ENCODE measurements around the gene TMC4.
"Not testable (repeated sequence)": the region's sequence is repeated elsewhere in the genome, so short reads cannot be mapped to it uniquely, and the experiment has no call there.

TMC4 gene

DNA sequence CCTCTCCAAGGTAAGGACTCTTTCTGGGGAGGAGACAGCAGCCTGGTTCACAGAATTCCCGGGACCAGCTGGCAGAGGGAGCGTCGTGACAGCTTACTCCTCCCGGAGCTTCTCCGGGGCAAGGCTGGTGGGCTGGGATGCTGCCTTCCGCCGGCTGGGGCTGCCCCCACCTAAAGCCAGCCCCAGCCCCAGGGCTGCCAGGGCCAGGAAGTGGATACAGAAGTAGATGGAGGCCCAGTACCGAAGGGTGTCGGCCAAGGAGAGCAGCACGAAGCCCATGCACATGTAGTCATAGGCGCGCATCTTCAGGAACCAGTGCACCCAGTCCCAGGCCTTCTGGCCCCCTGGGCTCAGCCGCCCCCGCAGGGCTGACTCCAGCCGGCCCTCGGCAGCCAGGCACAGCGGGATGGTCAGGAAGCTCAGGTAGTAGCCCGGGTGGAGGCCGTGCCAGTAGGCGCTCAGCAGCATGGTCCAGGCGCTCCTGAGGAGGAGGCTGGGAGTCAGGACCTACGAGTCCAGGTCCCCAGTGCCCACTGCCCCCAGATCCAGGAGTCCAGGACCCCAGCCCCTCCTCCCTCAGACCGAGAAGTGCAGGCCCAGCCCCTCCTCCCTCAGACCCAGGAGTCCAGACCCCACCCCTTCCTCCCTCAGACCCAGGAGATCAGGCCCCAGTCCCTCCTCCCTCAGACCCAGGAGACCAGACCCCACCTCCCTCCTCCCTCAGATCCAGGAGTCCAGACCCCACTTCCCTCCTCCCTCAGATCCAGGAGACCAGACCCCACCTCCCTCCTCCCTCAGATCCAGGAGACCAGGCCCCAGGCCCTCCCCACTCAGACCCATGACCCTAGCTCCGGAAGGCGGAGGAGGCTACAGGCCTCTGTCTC, 1.2 kb upstream of the TMC4 start:
- DNase-seq = no peak

DNA sequence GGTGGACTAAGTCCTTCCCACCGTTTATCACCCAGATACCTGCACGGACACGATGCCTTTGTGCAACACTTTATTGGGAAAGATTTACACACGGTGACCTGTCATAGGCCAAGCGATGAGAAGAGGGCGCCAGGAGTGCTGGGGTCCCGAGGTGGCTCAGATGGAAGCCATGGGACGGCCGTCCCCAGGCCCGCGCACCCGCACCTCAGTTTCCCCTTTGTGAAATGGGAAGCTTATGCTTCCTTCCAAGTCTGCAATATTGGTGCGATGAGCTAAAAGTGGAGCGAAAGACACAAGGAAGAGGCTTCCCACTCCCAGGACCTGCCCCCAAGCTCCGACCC, 369 bp upstream of the TMC4 start:
- DNase-seq = no peak

DNA sequence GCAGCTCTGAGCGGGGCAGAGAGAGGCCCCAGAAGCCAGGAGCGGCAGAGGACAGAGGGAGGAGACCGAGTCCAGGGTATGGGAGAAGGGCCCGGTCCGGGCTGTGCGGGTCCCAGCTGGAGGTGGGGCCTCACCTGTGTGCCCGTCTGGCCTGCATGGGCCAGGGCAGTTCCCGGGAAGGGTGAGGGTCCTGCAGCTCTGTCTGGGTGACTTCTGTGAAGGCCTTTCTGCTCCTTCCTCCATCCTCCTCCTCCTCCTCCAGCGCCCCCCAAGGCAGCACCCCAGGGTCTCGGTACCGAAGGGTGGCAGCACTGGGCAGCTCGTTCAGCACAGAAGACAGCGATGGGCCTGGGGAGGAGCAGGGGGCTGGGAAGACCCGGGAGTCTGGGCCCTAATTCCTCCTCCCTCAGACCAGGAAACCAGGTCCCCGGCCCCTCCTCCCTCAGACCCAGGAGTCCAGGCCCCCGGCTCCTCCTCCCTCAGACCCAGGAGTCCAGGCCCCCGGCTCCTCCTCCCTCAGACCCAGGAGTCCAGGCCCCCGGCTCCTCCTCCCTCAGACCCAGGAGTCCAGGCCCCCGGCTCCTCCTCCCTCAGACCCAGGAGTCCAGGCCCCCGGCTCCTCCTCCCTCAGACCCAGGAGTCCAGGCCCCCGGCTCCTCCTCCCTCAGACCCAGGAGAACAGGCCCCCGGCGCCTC, 1.1 kb downstream of the TMC4 start:
- not testable (repeated sequence) for DNase-seq

DNA sequence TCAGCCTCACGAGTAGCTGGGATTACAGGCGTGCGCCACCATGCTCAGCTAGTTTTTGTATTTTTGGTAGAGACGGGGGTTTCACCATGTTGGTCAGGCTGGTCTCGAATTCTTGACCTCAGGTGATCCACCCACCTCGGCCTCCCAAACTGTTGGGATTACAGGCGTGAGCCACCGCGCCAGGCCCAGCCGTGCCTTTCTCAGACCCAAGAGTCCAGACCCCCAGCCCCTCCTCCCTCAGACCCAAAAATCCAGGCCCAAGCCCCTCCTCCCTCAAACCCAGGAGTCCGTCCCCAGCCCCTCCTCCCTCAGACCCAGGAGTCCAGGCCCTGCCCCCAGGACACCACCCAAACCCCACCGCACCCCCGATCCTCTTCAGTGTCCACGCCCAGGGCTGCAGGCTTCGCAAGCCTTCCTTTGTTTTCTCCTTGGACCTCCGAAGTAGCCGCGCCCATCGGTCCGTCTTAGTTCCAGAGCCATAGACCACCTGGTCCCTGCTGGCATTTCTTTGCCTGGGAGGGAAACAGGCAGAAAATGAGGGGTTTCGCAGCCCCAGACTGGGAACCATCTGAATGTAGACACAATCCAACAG, 3.7 kb downstream of the TMC4 start:
- DNase-seq = no peak

DNA sequence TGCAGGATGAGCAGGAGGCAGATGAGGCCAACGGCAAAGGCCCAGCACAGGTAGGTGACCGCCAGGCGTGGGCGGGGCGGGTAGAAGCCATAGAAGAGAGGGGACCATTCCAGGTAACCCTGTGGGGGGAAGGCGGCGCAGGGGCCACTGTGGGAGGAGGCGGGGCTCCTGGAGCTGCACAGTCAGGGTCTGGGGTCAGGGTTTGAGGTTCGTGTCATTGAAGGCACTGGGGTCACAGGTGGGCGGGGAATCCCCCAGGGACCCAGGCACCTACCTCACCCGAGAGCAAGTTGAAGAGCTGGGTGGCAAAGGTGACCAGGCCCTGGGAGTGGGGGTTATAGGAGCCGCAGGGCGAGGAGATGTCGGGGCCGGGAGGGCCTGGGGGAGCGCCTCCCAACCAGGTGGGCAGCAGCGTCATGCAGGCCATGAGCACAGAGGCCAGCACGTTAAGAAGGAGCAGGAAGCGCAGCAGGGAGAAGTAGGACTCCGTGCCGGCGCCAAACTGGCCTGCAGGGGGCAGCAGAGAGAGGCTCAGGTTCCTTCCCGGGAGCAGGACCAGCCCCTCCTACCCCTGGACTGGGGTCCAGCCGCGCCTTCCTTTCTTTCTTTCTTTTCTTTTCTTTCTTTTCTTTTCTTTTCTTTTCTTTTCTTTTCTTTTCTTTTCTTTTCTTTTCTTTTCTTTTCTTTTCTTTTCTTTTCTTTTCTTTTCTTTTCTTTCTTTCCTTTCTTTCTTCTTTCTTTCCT, 4.6 kb downstream of the TMC4 start:
- DNase-seq = peak; percentile 58

DNA sequence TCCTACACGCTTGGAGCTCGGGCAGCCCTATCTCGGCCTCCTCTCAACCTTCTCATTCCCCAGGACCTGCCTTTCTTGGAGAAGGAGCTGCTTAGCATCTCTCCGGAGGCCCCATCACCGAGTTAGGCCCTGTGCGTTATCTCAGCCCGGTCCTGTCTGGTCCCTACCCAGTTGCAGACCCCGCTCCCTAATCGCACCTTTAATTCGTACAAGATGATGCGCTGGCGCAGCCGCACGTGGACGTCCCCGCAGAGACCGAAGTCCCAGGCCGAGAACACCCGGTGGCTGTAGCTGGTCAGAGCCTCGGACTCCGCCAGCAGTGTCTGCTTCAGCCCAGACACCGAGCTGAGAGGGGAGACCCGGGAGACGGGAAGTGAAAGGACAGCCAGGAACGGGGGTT, 7.7 kb downstream of the TMC4 start:
- DNase-seq = no peak

DNA sequence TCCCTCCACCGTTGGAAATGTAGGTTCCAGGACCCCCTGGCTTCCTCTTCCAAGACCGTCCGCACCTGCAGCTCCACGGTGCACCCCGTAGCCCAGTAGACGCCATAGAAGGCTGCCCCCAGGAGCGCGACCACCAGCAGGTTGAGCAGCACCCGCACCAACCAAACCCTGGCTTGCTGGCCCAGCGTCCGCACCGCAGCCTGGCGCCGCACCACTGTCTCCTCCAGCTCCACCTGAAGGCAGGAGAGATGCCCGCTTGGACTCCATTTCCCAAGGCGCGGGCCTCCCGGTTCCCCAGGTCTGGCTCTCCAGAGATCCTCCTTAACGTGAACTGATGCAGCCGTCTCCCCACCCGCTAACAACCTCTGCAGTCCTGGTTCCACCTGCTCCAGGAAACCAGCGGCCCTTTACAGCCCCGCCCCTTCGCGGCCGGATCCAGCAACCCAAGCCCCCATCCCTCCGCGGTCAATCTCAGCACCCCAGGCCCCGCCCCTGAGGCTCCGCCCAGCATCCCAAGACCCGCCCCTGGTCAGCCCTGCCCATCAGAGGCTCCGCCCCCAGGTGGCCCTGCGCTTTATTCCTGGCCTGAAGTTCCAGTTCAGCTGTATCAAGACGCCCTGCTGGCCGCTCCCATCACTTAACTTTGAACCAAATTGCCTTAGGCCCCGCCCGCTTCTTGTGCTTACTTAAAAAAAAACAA, 8.4 kb downstream of the TMC4 start:
- no peak for DNase-seq

DNA sequence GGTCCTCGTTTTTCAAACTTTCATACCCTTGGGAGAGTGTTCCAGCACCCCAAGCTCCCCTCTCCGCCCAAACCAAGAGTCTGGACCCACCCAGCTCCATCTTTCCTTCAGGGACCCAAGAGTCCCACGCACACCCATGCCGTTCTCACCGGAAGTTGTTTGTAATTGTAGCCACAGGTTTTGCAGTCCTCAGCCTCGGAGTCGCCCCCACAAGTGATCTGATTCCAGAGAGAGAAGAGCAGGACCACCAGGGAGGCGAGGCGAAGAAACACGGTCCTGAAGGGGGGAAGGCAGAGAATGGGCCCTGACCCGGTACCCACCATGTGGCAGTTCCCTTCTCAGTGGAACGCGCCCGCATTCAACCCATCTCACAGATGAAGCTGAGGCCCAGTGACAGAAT, 10.1 kb downstream of the TMC4 start:
- no peak for DNase-seq

DNA sequence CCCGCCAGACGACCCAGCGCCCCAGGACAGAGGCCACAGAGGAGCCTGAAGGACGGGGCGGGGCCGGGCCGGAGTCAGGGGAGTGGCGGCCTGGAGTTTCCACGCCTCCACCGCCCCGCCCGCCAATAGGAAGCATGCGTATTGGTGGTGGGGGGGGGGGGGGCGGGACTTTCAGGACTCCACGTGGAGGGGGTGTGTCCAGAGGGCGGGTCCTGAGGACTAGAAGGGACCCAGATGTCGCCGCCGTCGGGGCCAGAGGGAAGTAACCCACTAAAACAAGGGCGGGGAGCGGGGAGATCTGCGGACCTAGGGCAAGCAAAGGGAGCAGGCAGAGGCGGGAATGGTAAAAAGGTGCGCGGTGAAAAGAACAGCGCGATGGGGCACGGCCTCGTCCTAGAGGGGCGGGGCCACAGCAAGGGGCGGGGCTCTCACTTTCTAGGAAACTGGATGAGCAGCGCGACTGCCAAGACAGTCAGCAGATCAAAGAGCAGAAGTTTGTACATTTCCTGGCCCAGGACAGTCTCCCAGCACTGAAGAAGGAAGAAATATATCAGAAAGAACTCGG, 10.6 kb downstream of the TMC4 start:
- peak; percentile 43 for DNase-seq

DNA sequence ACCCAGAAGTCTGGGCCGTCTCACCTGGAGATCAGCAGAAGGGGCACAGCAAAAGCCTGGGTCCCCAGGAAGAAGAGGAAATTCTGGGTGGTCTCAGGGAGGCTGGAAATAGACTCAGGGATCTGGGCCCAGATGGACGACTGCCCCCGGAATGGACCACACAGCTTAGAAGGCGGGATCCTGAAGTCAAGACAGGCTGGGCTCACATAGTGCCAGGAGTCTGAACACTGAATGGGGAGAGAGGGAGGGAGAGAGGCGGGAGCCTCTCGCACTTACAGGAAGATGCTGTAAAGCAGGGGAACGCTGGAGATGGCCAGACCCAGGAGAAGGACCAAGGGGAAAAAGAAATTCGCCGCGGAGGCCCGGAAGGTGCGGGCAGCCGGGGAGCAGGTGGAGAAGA, 12.1 kb downstream of the TMC4 start:
- DNase-seq = no peak

DNA sequence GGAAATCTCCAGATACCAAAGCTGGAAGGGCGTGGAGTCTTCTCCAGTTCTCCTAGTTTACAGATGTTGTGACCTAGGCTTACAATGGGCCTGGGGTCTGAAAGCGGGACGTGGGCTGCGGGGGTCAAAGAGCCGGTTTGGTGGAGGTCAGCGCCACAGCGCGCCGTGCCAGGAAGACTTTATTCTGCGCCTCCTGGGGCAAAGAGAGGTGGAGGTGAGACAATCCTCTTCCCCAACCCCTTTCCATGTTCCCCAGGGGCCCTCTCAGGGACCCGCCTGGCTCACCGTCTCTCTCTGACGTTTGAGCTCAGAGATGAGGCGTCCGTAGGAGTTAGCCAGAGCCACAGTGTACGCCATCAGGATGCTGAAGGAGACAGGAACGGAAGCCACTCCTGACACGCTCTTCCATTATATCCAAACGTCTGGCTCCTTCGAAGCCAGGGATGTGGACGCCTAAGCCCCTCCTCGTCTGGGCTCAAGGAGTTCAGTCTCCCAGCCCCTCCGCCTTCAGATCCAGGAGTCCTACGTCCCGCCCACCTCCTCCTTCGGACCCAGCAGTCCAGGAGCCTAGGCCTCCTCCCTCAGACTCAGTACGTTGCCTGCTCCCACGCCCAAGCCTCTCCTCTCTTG, 12.7 kb downstream of the TMC4 start:
- no peak for DNase-seq

DNA sequence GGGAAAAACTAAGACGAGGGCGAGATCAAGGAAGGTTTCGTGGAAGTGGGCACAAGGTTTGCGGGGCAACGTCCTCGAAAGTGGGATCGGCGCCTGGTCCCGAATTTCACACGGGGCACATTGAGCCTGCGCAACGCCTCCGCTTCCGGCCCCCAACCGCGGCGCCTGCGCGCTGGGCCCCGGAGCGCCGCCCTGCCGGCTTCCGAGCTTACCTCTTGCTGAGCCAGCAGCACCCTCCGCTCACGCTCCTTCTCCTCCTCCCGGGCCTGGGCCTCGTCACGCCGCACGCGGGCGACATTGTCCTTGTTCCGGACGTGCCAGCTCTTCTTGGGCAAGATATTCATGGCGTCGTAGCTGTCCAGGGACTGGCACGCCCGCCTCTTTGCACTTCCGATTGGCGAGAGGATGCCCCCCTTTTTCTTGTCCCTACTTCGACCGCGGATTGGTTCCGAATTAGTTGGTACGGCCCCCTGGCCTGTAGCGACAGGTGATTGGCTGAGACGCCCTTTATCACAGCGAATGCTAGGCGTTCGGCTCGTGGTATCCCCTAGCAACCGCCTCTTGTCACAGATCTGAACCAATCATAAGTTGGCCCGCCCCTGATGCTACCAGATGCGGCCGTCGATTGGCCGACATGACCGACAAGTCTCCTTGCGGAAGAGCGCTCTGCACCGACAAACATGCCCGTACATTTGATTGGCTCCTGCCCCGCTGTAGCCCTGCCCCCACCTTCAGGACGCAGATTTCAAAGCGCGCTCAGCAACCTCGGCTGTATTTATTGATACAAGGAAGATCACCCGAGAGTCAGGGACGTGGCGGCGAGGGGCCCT, 13.4 kb downstream of the TMC4 start, which contains the start of gene LENG1:
LENG1 (minus strand) TSS at position 370 of the 830 bp plus-strand sequence; CDS start at position 344, 26 bp downstream.
- DNase-seq = peak; percentile 99

DNA sequence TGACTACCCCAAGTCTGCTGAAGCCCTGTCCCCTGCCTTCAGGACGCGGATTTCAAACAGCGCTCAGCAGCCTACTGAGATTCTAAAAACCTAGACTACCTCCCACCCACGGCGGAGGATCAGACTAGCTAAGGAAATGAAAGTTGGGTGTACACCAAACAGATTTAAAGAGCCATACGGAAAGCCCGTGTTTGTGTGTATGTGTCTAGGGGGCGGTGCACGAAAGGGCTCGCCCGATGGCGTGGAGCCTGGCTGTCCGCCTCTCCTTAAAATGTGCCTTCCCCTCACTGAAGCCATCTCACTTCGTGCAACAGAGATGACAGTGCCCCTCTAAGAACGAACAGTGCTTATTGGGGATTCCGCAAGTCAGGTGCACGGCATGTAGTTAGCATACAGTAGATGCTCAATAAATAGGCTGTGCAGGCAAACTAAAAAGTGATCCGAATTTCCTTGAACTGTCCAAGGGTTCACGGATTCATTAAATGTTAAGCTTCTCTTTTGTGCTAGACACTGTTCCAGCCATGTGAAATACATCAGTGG, 14.1 kb downstream of the TMC4 start:
- DNase-seq = no peak

DNA sequence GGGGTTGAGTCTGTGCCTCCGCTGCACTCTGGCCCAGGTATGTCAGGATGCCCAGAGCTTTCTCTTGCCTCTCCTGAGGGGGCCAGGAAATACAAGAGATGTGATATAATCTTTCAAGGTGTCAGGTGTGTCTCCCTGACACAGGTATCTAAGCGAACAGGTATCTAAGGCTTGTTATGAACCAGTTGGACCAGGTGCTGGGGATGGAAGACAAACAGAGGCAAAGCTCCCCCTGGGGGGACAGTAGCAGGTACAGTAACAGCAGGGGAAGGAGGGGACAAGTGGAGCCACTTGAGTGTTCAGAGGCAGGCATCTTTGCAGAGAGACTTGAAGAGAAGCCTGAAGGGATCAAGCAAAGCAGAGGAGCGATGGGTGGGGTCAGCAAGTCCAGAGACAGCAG, 16.0 kb downstream of the TMC4 start:
- DNase-seq = no peak

DNA sequence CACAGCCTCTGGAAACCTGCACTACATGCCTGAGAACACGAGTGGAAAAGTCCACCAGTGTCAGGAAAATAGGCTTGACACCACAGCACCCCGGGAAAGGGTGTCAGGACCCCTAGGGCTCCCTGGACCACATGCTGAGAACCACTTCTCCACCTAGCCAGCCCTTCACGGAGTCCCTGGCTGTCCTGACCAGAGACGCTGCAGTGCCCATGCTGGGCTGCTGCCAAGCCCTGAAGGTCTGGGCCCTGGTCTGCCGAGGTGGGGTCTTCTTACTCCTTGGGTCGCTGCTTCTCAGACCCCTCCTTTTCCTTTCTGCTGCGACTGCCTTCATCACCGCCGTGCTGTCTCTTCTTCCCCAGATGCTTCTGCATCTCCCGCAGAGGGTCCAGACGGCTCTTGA, 16.5 kb downstream of the TMC4 start:
- no peak for DNase-seq

DNA sequence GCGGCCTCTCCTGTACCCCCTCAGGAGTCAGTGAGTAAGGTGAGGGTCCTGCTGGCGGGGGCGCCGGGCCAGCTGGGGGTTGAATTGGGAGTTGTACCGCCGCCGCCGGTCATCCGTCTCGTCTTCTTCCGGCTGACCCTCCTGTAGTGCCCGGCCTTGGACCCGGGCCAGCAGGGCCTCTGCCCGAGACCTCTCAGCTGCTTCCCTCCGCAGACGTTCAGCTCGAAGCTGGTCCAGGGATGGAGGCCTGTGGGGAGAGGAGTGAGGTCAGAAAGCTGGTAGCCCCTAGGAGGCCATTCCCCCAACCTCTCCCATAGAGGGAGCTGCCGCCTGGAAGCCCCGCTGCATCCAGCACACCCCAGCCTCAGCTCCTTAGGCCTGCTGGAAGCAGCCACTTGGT, 17.3 kb downstream of the TMC4 start:
- no peak for DNase-seq

DNA sequence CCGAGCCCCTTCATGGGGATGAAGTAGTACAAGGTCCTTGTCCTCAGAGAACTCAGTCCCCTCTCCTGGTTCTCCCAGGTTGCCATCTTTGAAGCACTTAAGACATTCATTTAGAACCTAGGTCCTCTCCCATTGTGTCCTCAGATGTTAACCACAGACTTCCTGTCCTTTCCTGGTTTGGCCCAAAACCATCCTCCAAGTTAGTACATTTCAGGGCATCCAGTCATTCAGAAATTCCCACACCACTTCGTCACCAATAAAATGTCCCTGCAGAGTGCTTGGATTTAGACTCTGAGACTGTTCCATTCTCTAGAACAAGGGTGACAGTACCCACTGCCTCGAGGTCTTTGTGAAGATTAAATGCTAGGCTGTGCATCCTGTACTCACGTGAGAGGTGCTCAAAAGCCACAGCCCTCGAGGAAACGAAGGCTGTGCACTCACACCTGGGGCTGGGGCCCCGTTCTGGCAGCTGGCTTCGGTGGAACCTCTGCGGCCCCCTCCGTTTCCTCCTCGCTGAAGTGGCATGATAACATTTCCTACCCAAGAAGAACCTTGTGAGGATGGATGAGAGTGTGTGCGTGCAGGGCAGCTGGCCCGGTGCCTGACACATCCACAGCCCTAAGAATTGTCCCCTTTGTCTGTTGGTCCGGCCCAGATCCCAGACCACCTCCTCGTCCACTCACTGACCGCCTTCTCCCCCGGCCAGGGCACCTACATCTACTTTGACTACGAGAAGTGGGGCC, 18.2 kb downstream of the TMC4 start:
- DNase-seq = no peak

DNA sequence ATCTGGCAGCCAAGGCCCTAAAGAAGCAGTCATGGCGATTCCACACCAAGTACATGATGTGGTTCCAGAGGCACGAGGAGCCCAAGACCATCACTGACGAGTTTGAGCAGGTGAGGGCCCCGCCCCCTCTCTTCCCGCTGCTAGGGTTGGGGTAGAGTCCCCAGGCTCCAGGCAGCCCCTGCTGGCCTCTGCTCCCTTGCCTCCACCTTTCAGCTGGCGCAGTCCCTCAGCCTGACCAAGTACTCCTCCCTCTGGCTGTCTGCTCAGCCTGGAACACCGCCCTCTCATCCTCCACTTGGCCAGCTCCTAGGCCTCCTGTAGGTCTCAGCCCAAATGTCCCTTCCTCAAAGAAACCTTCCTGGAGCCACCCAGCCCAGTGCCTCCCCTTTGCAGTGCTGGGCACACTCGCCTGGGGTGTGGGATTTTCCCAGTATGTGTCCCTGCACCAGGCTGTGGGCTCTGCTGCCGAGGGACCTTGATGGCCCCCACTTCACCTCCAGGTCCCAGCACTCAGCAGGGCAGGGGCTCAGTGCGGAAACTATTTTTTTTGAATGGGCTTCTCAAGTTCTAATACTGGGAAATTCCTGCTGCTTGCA, 19.1 kb downstream of the TMC4 start:
- DNase-seq = no peak

DNA sequence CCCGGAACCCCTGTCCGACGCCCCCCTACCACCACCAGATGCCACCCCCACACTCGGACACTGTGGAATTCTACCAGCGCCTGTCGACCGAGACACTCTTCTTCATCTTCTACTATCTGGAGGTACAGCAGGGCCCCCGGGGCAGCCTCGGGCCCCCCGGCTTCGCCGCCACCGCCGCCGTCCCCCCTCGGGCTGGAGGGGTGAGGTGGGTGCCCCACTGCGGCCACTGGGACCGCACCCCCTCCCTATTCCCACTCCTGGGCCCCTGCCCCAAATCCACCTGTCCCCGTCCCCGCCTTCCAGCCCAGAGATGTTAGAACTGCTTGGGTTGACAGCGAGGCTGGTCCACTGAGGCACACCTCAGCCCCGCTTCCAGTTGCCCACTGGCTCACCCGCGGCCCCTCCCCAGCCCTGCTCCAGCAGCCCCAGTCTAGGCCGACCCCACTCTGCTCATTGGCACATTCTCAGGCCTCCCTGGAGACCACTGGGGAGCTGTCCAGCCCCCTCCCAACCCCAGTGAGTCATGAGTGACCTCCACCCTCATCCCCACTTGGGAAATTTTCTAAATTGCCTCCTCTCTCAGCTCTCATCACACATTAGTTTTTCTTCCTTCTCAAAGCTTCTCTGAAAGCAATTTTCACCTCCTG, 20.0 kb downstream of the TMC4 start:
- DNase-seq = no peak
